ENCODE measurements around the gene CD109.

- no peak for TF ChIP-seq RAD21 (IDR thresholded peaks at IDR 0.05; ENCODE audit: low read depth)
- TF ChIP-seq TCF12 (IDR thresholded peaks at IDR 0.05; ENCODE audit: low read depth): no peak
Measured at GRCh38 chr6:73710470-73710869, 14.5 kb downstream of the CD109 start.

Measured in Ishikawa (cell line).